AG09319 (cell line): ENCODE results near the gene RCSD1.

Experiments used
- DNase-seq: peaks from one replicate; pipeline ENCODE4 v3.0.0-alpha.2; 2010; ENCODE audit warnings: low read depth; ENCODE audit errors: extremely low read depth
- CTCF ChIP-seq: IDR thresholded peaks from 2 replicates; pipeline ENCODE4 v1.5.1; 2011; ENCODE audit warnings: low read depth, mild to moderate bottlenecking, inconsistent platforms, low read length, moderate library complexity

Gene RCSD1

GRCh38 chr1:167713330-167714081 lies 83.5 kb downstream of the RCSD1 start:
- no peak for TF ChIP-seq CTCF
- DNase-seq = no peak

- TF ChIP-seq CTCF = no peak
- no peak for DNase-seq
Observed at GRCh38 chr1:167714098-167714438, 84.0 kb downstream of the RCSD1 start.

- peak; percentile 68 for DNase-seq
- no peak; the same call in none of the 2 replicates for TF ChIP-seq CTCF
Observed at GRCh38 chr1:167714439-167715156, 84.6 kb downstream of the RCSD1 start.

- peak; percentile 66 for DNase-seq
- TF ChIP-seq CTCF = peak; percentile 85
Observed at GRCh38 chr1:167715157-167715999, 85.3 kb downstream of the RCSD1 start.

- TF ChIP-seq CTCF = no peak
- no peak for DNase-seq
Observed at GRCh38 chr1:167716000-167716271, 85.9 kb downstream of the RCSD1 start.

- no peak for TF ChIP-seq CTCF
- DNase-seq = no peak
Observed at GRCh38 chr1:167717351-167717750, 87.3 kb downstream of the RCSD1 start.
